ENCODE measurements around the gene ZC3H7B.

GRCh38 chr22:41315586-41315985 lies 14.3 kb downstream of the ZC3H7B start:
- TF ChIP-seq CTCF (IDR thresholded peaks at IDR 0.05; ENCODE audit: insufficient read depth, low read depth, low read length): no peak
- no peak for TF ChIP-seq EZH2 (IDR thresholded peaks at IDR 0.05; ENCODE audit: insufficient read depth, low read length)
